ENCODE results near the gene LAIR1. TPM values are rescaled to one million over a fixed set of nuclear protein-coding genes. Genes with fewer than 3 reads are reported as not detected.

The LAIR1 gene
- total RNA-seq, 1 donor from 2014 or later, result not detected

DNA sequence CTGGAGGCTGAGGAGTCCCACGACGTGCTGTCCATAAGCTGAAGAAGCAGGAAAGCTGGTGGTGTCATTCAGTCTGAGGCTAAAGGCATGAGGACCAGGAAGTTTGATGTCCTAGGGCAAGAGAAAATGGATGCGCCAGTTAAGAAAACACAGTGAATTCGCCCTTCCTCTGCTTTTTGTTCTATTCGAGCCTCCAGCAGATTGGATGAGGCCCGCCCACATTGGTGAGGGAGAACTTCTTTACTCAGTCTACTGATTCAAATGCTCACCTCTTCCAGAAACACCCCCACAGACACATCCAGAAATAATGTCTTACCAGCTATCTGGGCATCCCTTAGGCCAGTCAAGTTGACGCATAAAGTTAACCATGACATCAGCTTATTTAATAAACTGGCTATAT lies 43.0 kb upstream of the LAIR1 start:
- Mint-ChIP-seq H3K4me3 (ENCODE audit: unreplicated experiment) (no peak overlapping the region), H3K4me1 (ENCODE audit: low read depth) (no peaks in the 10 kb centered on the region), H3K36me3 (ENCODE audit: low read depth) (no peaks in the 10 kb centered on the region), H3K27ac (ENCODE audit: unreplicated experiment) (no peak overlapping the region), H3K9me3 (ENCODE audit: low read depth) (no peaks in the 10 kb centered on the region), H3K27me3 (ENCODE audit: low read depth) (peaks cover 10% of the 10 kb centered on the region)
- DNase-seq (ENCODE audit: low spot score), result no peak
- TF ChIP-seq, protein P1, sequence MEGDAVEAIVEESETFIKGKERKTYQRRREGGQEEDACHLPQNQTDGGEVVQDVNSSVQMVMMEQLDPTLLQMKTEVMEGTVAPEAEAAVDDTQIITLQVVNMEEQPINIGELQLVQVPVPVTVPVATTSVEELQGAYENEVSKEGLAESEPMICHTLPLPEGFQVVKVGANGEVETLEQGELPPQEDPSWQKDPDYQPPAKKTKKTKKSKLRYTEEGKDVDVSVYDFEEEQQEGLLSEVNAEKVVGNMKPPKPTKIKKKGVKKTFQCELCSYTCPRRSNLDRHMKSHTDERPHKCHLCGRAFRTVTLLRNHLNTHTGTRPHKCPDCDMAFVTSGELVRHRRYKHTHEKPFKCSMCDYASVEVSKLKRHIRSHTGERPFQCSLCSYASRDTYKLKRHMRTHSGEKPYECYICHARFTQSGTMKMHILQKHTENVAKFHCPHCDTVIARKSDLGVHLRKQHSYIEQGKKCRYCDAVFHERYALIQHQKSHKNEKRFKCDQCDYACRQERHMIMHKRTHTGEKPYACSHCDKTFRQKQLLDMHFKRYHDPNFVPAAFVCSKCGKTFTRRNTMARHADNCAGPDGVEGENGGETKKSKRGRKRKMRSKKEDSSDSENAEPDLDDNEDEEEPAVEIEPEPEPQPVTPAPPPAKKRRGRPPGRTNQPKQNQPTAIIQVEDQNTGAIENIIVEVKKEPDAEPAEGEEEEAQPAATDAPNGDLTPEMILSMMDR (IDR thresholded peaks at IDR 0.05), result no peak

GRCh38 chr19:54405628-54406027 lies 40.9 kb upstream of the LAIR1 start:
- H3K27me3 Mint-ChIP-seq (ENCODE audit: low read depth), result peaks cover 3% of the 10 kb centered on the region
- H3K4me1 Mint-ChIP-seq (ENCODE audit: low read depth), result no peaks in the 10 kb centered on the region
- H3K27ac Mint-ChIP-seq (ENCODE audit: unreplicated experiment), result no peak overlapping the region
- no peak overlapping the region for H3K4me3 Mint-ChIP-seq (ENCODE audit: unreplicated experiment)
- H3K9me3 Mint-ChIP-seq (ENCODE audit: low read depth), result no peaks in the 10 kb centered on the region
- no peak for DNase-seq (ENCODE audit: low spot score)
- TF ChIP-seq, protein P1 (IDR thresholded peaks at IDR 0.05), result no peak
- no peaks in the 10 kb centered on the region for H3K36me3 Mint-ChIP-seq (ENCODE audit: low read depth)

DNA sequence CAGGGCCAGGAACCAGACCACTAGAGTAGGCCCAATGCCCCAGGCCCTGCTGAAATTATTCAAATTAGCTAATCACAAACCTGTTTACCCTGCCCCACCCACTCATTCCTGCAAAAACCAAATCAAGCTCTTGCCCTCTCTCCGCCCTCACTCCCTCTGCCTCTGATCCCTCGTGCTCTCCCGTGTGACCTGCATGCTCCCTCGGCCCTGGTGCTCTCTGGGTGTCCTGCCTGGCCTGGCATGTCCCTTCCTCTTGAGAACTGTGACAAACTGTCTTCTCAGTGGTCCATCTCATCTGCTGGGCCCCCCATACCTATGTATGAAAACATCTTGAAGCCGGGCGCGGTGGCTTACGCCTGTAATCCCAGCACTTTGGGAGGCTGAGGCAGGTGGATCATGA lies 38.3 kb upstream of the LAIR1 start:
- DNase-seq (ENCODE audit: low spot score), result no peak
- H3K9me3 Mint-ChIP-seq (ENCODE audit: low read depth), result no peaks in the 10 kb centered on the region
- H3K4me3 Mint-ChIP-seq (ENCODE audit: unreplicated experiment), result no peak overlapping the region
- no peaks in the 10 kb centered on the region for H3K4me1 Mint-ChIP-seq (ENCODE audit: low read depth)
- H3K27me3 Mint-ChIP-seq (ENCODE audit: low read depth), result no peaks in the 10 kb centered on the region
- no peaks in the 10 kb centered on the region for H3K36me3 Mint-ChIP-seq (ENCODE audit: low read depth)
- TF ChIP-seq, protein P1 (IDR thresholded peaks at IDR 0.05), result no peak
- no peak overlapping the region for H3K27ac Mint-ChIP-seq (ENCODE audit: unreplicated experiment)

- Mint-ChIP-seq H3K4me1 (ENCODE audit: low read depth) (no peaks in the 10 kb centered on the region), H3K27ac (ENCODE audit: unreplicated experiment) (no peak overlapping the region), H3K9me3 (ENCODE audit: low read depth) (no peaks in the 10 kb centered on the region), H3K36me3 (ENCODE audit: low read depth) (no peaks in the 10 kb centered on the region), H3K27me3 (ENCODE audit: low read depth) (no peaks in the 10 kb centered on the region), H3K4me3 (ENCODE audit: unreplicated experiment) (no peak overlapping the region)
- TF ChIP-seq, protein P1 (IDR thresholded peaks at IDR 0.05), result no peak
- no peak for DNase-seq (ENCODE audit: low spot score)
Observed at GRCh38 chr19:54400913-54401312, 36.2 kb upstream of the LAIR1 start.

- no peak overlapping the region for H3K27ac Mint-ChIP-seq (ENCODE audit: unreplicated experiment)
- no peaks in the 10 kb centered on the region for H3K9me3 Mint-ChIP-seq (ENCODE audit: low read depth)
- no peaks in the 10 kb centered on the region for H3K36me3 Mint-ChIP-seq (ENCODE audit: low read depth)
- peaks cover under 1% of the 10 kb centered on the region for H3K27me3 Mint-ChIP-seq (ENCODE audit: low read depth)
- DNase-seq (ENCODE audit: low spot score), result no peak
- H3K4me3 Mint-ChIP-seq (ENCODE audit: unreplicated experiment), result no peak overlapping the region
- TF ChIP-seq, protein P1 (IDR thresholded peaks at IDR 0.05), result no peak
- H3K4me1 Mint-ChIP-seq (ENCODE audit: low read depth), result no peaks in the 10 kb centered on the region
Observed at GRCh38 chr19:54399189-54399588, 34.5 kb upstream of the LAIR1 start.
